NCI-H226 (cell line): ENCODE results near the gene CTDNEP1.
A peak's percentile ranks its signal among the peaks of the same experiment; 100 is the strongest.

Experiments
- DNase-seq: peaks from one replicate; pipeline ENCODE4 v3.0.0-alpha.2; 2015

Gene CTDNEP1

DNA sequence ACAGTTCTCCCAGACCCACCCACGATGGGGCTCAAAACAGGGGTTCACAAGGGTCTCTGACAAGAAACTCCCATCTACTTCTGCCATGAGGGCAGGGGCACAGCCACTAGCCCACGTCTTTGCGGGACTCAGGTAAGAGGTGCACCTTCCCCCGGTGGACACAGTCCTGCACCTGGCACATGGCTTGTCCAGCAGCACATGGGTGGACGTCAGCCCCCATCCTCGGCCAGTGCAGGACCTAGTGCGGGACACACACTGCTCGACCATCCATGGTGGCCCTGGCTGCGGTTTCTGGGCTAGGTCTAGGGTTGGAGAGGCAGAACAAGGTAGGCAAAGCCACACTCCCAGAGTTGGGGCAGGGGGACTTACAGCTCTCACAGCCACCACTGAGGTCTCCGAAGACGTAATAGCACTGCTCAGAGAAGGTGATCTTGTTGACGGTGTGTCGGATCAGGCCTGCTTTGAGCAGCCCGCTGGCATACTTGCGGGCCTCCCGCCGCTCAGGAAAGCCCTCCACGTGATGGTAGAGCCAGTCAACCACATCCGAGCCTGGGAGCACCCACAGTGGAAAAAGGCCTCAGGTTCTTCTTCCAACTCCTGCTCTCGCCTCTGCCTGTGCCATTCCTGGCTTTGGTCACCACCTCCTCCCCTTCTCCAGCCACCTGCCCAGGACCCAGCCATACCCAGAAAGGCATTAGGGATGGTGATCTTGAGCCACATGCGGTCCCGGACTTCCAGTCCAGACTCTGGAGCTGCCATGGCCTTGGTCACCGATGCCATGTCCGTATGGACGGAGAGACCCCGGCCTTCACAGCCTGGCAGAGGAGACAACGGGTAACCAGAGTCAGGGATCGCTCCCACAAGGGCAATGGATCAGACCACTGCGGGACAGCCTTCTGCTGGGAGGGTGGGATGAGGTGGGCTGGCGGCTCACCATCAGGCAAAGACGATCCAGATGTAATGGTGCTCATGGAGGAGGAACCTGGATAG is 24.5 kb downstream of the CTDNEP1 start:
- DNase-seq = no peak

DNA sequence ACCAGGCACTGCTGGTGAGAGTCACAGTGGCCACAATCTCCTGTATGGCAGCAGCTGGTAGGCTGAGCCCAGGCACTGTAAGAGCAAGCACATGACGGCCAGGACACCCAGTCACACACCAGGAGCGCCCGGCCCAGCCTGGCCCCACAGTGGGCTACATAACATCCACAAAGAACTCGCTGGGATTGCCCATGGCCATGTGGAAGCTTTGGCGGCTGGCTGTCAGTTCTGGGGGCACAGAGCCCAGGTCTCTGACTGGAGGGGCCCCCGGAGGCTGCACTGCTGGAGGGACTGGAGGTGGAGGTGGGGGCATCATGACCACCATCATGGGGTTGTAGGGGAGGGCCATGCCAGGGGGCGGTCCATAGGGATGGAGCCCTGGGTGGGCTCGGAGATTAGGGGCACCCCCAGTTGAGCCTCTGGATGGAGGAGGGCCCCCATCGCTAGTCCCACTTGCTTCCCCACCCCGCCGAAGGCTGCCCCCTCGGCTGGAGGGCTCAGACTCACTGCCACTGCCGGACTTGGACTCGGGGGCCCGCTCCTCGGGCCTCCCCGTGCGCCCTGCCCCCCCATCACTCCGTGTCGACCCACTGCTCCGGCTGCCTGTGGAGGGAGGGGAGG is 25.7 kb downstream of the CTDNEP1 start:
- no peak for DNase-seq

DNA sequence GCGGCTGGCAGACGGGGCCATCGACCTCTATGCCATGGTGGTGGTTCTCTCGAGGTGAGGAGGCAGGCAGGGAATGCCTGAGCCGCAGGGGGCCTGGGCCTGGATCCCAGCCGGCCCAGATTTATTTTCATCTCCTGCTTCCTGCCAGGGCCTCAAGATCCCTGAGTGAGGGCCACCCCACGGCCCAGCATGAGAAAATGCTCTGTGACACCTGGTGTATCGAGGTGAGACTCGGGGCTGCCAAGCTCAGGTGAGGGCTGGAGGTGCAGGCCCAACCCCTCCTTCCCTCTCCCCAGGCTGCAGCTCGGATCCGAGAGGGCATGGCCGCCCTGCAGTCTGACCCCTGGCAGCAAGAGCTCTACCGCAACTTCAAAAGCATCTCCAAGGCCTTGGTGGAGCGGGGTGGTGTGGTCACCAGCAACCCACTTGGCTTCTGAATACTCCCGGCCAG is 26.8 kb downstream of the CTDNEP1 start:
- no peak for DNase-seq

DNA sequence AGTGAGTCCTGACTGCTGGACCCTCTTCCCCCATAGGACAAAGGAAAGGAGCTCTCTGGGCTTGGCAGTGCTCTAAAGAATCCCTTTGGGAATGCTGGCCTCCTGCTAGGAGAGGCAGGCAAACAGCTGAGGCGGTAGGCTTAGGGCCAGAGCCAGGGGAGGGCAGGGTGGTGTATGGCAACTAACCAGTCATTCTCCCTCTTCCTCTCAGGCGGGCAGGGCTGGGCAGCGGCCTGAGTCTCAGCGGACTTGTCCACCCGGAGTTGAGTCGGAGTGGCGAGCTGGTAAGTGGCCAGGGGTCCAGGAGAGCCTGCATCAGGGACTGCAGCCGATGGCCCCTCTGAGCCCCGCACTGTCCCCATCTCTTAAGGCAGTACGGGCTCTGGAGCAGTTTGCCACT is 27.4 kb downstream of the CTDNEP1 start:
- no peak for DNase-seq

DNA sequence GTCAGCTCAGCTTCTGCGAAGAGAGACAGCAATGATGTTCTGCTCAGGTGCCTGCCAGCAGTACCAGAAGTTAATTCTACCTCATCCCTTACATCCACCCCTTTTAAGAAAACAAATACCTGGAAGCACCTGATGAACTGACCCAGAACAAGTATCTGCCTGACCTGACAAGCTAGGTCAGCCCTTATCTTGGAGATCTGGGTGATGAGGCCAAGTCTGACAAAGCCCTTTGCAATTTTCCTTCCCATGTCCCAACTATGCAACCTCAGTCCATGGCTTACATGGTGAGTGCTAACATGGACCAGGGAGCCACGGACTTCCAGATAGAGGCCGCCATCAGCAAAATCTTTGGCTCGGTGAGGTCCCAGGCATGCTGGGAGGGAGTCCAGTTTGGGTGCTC is 28.2 kb downstream of the CTDNEP1 start:
- DNase-seq = no peak

DNA sequence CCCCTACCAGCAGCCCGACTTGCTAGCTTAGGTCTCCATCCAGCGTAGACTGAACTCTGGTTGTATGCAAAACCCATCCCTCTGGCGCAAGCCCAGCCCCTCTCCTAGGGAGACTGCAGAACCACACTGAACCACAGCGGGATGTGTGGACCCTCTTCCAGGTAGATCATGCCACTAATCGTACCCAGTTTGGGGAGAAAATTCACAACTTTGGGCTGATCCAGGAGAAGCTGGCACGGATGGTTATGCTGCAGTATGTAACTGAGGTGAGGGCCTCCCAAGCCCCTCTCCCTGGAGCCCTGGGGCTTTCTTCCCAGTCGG is 28.6 kb downstream of the CTDNEP1 start:
- DNase-seq = no peak

DNA sequence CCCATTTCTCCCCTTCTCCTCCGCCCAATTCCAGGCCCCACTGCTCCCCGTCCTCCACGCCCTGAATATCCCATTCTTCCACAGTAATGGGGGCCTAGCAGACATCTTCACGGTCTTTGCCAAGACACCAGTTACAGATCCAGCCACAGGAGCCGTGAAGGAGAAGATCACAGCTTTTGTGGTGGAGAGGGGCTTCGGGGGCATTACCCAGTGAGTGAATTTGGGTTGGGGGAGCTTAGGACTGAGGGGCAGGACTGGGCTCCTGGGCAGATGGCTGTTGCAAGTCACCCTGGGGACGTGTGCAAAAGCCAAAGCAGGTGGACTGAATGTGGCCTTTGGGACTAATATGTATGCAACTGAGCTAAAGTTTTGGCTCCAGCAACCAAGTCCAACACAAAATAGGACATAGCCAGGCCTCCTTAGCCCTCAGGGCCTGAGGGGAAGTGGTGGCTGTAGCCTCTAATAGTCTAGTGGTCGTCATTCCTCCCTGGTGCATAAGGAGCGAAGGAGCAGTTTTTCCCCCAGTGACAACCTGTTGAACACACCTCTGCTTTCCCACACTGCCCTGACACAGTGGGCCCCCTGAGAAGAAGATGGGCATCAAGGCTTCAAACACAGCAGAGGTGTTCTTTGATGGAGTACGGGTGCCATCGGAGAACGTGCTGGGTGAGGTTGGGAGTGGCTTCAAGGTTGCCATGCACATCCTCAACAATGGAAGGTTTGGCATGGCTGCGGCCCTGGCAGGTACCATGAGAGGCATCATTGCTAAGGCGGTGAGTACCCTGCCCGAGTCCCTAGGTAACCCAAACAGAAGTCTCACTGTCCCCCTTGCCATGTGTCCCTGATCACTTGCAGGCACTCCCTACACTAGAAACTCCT is 29.2 kb downstream of the CTDNEP1 start:
- no peak for DNase-seq

DNA sequence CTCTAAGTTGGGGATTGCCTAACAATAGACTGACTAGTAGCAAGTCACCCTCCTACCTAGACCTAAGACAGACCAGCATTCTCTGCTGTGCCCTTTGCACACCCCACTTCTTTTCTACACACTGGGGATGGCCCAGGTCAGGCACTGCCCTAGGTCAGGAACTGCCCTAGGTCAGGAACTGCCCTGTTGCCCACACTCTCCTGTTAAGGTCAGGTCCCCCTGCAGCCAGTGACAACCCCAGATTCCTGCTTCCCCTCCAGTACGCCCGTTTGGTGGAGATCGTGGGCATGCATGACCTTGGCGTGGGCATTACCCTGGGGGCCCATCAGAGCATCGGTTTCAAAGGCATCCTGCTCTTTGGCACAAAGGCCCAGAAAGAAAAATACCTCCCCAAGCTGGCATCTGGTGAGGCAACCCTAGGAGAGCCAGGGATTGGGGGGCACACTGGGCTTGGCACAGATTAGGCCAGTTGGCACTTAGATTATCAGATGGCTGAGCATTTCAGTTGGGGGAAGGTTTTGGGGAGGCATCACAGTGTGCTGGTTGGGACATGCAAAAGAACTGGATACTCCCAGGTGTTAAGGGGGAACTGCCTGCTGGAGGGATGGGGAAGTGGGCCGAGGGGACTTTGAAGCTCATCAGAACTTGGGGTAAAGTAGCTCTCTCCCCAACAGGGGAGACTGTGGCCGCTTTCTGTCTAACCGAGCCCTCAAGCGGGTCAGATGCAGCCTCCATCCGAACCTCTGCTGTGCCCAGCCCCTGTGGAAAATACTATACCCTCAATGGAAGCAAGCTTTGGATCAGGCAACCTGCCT is 30.0 kb downstream of the CTDNEP1 start:
- DNase-seq = no peak

DNA sequence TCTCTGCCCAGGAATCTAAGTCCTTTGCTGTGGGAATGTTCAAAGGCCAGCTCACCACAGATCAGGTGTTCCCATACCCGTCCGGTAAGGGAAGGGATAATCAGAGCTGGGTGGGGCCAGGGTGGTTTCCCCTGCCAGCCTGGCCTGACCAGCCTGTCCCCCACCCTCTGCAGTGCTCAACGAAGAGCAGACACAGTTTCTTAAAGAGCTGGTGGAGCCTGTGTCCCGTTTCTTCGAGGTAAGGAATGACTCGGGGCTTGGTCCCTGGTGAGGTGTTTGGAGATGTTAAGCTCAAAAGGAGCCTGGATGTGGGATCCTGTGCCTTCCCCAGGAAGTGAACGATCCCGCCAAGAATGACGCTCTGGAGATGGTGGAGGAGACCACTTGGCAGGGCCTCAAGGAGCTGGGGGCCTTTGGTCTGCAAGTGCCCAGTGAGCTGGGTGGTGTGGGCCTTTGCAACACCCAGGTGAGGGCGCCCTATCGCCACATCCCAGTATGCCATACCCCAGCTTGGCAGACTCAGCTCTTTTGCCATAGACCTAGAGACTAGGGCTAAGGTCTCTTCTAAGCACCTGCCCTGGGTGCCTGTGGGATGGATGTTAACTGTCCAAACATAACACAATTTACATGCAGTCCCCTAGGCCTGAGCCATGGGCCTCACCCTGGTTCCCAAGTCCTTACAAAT is 30.8 kb downstream of the CTDNEP1 start:
- peak; percentile 38 for DNase-seq

DNA sequence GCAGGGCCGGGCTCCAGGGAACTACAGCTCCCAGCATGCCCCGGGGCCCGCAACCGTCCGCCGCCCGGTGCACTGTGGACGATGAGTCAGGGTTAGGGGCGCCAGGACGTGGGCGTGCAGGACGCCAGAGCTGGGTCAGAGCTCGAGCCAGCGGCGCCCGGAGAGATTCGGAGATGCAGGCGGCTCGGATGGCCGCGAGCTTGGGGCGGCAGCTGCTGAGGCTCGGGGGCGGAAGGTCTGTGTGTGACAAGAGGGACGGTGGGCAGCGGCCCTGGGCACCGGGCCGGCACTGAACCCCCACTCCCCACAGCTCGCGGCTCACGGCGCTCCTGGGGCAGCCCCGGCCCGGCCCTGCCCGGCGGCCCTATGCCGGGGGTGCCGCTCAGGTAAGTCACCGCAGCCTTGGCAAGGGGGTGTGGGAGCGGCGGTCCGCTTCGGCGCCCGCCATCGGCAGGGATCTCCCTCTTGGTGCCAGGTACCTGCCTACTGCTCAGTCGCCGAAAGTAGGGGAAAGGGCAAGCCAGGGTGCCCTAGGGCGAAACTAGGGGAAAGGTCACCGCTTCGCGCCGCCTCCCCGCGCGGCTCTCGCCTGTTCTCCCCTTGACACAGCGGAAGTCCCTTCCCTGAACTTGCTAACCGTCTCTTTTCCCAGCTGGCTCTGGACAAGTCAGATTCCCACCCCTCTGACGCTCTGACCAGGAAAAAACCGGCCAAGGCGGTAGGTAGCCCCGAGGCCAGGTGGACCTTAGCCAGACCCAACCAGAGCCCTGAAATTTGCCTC is 31.5 kb downstream of the CTDNEP1 start, which contains the start of the genes ACADVL and DLG4:
Gene ACADVL, plus strand, starts transcription at position 127 of the 781 bp plus-strand sequence. Its CDS starts 47 bp downstream, at position 174.
Gene DLG4, minus strand, starts transcription at position 25 of the 781 bp plus-strand sequence.
- peak; percentile 90 for DNase-seq

DNA sequence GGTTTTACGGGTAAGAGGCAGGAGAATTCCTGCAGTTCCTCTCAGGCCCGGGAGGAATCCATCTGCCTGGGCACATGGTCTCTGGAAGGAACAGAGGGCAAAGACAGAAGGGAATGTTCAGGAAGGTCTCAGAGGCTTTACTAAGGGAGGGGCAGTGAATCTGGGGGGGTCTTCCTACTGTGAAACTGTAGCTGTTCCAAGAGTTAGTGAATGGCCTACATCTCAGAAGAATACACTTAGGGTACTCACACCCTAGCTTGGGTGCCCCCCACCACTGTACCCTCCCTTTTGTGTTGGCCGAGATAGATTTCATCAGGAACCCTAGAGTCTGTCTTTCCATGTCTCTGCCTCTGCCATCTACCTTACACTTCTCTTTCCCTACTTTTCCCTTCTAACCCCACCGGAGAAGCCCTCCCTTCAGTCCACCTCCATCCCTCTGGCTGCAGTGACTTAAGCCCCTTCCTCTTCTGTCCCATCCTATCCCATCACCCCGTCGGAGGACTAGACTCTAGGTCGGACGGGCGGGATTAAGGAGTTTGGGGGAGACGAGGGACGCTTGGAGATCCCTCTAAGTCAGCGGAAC is 32.2 kb downstream of the CTDNEP1 start:
- no peak for DNase-seq

DNA sequence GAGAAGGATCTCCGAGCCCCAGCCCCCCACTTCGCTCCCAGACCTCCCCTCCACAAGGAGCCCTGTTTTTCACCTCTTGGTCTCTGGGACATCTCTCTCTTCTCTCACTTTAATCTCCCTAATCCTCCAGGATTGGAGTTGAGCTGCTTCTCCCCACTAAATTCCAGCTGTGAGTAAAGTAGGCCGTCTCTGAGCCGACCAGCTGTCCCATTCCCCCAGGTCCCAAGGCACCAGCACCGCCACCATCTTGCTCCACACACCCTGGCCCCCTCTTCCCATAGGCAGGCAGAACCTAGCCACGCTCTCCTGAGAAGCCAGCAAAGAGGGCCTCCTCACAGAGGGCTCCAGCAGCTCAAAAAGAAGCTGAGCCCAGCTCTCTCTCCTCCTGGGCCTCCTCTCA is 32.8 kb downstream of the CTDNEP1 start:
- DNase-seq = no peak

DNA sequence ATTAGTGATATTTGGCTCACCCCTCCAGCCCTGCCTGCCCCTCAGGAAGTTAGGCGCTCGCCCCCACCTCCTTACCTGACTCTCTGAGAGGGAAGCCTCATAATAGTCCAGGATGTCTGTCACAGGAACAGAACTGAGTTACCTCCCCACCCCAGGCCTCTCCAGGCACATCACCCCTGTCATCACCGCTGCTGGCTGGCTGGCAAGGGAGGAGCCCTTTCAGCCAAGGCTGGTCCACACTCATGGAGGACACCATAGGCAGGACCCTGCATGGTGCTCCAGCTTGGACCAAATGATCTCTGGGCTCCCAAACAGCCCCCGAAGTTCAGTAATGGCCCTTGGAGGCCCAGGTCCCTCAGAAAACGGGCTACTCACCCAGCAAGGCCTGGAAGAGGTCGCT is 33.4 kb downstream of the CTDNEP1 start:
- DNase-seq = no peak

DNA sequence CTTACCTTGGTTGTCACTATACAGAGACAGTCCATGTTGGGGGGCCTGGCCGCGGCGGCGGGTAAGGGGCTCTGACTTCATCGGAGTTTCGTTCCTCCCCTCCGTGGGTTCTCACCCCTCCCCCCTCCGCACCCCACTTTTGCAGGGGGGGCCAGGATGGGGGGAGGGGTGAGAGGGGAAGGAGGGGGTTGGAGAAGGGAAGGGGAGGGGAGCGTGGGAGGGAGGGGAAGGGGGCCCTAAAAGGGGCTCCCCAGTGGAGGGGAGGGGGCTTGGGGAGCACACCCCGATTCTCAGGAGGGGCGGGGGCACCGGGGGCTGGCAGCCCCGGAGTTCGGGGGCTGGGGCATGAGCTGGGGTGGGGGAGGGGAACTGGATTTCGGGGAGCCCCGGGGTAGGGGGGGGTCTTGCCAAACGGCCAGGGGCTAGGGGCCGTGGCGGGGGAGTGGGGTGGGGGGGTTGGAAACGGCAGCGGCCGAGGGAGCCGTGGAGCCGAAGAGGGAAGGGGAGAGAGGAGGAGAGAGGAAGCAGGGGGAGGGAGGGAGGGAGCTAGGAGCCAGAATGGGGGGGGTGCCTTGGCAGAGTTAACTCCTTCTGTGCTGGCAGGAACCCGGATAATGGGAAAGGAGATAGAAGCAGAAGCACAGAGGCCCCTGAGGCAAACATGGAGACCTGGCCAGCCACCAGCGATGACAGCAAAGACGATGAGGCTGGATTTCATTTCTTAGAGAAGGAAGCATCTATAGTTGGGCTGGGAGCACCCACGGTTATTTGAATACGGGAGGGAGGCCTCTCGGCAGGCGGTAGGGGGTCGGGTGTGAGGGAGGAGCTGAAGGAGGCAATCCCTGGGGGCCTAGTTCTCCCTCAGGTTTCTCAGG is 34.2 kb downstream of the CTDNEP1 start:
- DNase-seq = peak; percentile 25

DNA sequence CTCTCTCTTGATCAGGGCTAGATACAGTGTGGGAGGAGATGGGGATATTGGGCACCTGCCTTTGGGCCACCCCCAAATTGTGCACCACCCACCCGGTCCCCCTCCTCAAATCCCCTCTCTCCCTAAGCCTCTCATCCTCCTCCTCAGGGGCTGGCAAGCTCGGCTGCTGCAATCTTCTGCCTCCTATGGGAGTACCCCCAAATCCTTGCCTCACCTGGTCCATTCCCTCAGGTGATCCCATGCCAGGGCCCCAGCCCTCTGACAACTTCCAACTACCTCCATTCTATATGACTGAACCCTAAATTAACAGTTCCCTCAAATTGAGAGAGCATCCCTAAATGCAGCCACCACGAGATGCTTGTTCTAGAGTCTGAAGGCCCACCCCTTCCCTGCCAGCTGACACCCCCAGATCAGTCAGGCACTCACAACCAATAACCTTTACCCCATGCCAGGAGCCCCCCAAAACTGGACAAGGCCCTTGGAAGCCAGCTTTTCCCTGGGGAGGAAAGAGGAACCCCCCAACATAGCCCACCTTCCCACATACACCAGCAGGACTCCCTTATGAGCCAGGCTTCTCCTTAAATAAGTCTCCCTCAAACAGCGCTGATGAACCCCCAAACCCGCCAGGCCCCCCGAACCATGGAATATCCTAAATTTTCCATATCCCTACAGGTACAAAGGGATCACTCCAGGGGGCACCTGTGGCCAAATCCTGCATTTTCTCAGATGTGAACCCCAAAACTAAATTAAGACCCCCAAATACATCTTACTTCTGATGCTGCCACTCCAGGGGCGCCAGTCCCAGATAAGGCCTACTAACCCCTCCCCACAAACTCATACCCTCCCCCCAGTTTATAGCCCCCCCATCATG is 35.1 kb downstream of the CTDNEP1 start:
- DNase-seq = no peak

DNA sequence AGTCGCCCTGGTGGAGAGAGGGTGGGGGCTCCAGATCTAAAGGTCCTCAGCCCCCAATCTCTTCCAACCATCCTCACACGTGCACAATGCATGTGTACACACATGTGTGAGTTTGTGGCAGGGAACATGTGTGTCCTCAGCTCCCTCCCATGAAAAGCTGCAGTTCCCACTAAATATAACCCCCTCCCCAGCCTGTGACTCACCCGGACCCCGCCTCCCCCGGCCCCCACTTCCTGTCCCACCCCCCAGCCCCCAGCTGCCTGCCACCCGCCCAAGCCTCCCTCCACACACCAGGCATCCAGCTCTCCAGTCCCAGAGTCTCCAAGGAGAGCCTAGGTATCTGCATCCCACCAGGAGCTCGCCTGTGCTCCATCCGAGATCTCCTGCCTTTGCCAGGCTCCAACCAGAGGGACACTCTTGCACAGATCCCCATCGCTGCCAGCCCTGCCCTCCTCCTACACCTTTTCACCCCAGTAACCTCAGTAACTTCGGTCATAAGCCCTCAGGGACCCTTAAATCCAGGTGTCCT is 35.8 kb downstream of the CTDNEP1 start:
- DNase-seq = no peak

DNA sequence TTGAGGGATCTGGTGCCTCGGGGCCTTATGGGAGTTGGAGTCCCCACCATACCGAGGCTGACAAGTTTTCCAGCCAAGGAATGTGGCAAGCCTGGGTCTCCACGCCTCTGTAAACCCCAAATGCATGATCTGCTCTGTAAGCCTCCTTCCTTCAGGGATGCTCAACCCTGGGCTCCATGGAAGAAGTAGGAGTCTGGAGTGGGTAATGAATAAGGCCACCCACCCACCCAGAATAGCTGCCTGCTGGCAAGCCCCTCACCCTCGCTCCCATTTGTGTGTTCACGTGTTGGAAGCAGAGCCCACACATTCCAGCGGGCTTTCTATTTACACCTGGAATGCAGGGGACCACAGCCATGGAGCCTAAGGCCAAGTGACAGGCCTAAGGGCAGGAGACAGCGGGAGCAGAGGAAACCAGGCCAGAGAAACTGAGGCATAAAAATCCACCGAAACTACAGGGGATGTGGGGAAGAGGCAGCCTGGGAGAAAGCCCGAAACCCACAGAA is 36.3 kb downstream of the CTDNEP1 start:
- DNase-seq = no peak
